HEK293 (cell line): Measurements from ENCODE around the gene RPRD2.

Experiments used
- CTCF ChIA-PET: fragments of 350-600 bp; formaldehyde crosslinking; extraction: SDS; loops from one replicate; lab custom pipeline; 2021; ENCODE audit warnings: antibody characterized with exemption; lab: Yijun Ruan, JAX
- POLR2A ChIA-PET: fragments of 300-600 bp; formaldehyde crosslinking; extraction: SDS; loops from one replicate; lab custom pipeline; 2020; ENCODE audit warnings: antibody characterized with exemption, inconsistent platforms; lab: Yijun Ruan, JAX
- H3K27ac ChIP-seq: fragments of 200-500 bp; sonication (Bioruptor generic); 2 replicates; pipeline ENCODE4 v1.5.1; 2014; ENCODE audit warnings: low read depth, low read length, control low read depth, inconsistent platforms; ENCODE audit errors: extremely low read depth
- H3K36me3 ChIP-seq, 2 experiments: fragments of 200-500 bp in 1 of 2; sonication (Bioruptor generic) in 1 of 2; 1 replicate in 1 of 2; 2 replicates in 1 of 2; pipeline ENCODE4 v1.5.1; 2014 to 2017; ENCODE audit warnings: inconsistent platforms in 2 of 2, low read length in 2 of 2; ENCODE audit not compliant: control insufficient read depth in 2 of 2, insufficient read depth in 1 of 2
- H3K4me1 ChIP-seq: fragments of 200-500 bp; sonication (Bioruptor generic); 2 replicates; pipeline ENCODE4 v1.5.1; 2014; ENCODE audit warnings: mild to moderate bottlenecking, low read length, inconsistent platforms; ENCODE audit not compliant: control insufficient read depth, insufficient read depth
- H3K4me3 ChIP-seq: 2 replicates; pipeline ENCODE4 v1.5.1; 2011; ENCODE audit warnings: low read depth, mild to moderate bottlenecking, control low read depth, low read length, moderate library complexity
- H3K9me3 ChIP-seq: fragments of 200-500 bp; sonication (Bioruptor generic); 2 replicates; pipeline ENCODE4 v1.5.1; 2014; ENCODE audit warnings: low read depth, low read length, inconsistent platforms; ENCODE audit not compliant: control insufficient read depth, insufficient read depth
- PRDM1 ChIP-seq: fragments of 450-650 bp; formaldehyde crosslinking; IDR thresholded peaks from 2 replicates; pipeline ENCODE4; 2016; ENCODE audit warnings: missing biosample characterization, missing genetic modification characterization
- TRIM28 ChIP-seq: IDR thresholded peaks from 2 replicates; pipeline ENCODE4 v1.6.1; 2011; ENCODE audit warnings: low read length, control low read depth, borderline replicate concordance
- TSHZ1 ChIP-seq: fragments of 450-650 bp; formaldehyde crosslinking; IDR thresholded peaks from 2 replicates; pipeline ENCODE4 v1.5.1; 2016; ENCODE audit warnings: missing biosample characterization, missing genetic modification characterization, borderline replicate concordance
- WT1 ChIP-seq: fragments of 450-650 bp; formaldehyde crosslinking; IDR thresholded peaks from 2 replicates; pipeline ENCODE4 v1.5.1; 2016; ENCODE audit warnings: missing biosample characterization, missing genetic modification characterization
- ZNF121 ChIP-seq: fragments of 450-650 bp; formaldehyde crosslinking; IDR thresholded peaks from 2 replicates; pipeline ENCODE4 v1.5.1; 2016; ENCODE audit warnings: missing biosample characterization, missing genetic modification characterization
- ZNF133 ChIP-seq: fragments of 450-650 bp; formaldehyde crosslinking; IDR thresholded peaks from 2 replicates; pipeline ENCODE4 v1.5.1; 2016; ENCODE audit warnings: missing biosample characterization, missing genetic modification characterization
- ZNF350 ChIP-seq: fragments of 450-650 bp; formaldehyde crosslinking; IDR thresholded peaks from 2 replicates; pipeline ENCODE4 v1.5.0; 2017; ENCODE audit warnings: missing biosample characterization, mild to moderate bottlenecking, missing genetic modification characterization
- ZNF513 ChIP-seq: fragments of 450-650 bp; IDR thresholded peaks from 2 replicates; pipeline ENCODE4 v1.5.1; 2018; ENCODE audit warnings: missing biosample characterization, missing genetic modification characterization
- ZNF518A ChIP-seq: fragments of 450-650 bp; formaldehyde crosslinking; conservative IDR thresholded peaks from 2 replicates; pipeline ENCODE4 v1.5.1; 2016; ENCODE audit warnings: low read depth, missing biosample characterization, missing genetic modification characterization
- ZNF521 ChIP-seq: fragments of 450-650 bp; formaldehyde crosslinking; IDR thresholded peaks from 2 replicates; pipeline ENCODE4 v1.5.1; 2017; ENCODE audit warnings: missing biosample characterization, mild to moderate bottlenecking, missing genetic modification characterization
- ZNF529 ChIP-seq: fragments of 450-650 bp; formaldehyde crosslinking; IDR thresholded peaks from 2 replicates; pipeline ENCODE4 v1.5.1; 2017; ENCODE audit warnings: missing genetic modification characterization, missing biosample characterization; ENCODE audit not compliant: insufficient replicate concordance
- ZNF558 ChIP-seq: fragments of 450-650 bp; formaldehyde crosslinking; IDR thresholded peaks from 2 replicates; pipeline ENCODE4 v1.5.1; 2016; ENCODE audit warnings: missing biosample characterization, missing genetic modification characterization
- ZNF600 ChIP-seq: fragments of 450-650 bp; formaldehyde crosslinking; IDR thresholded peaks from 2 replicates; pipeline ENCODE4 v1.5.1; 2016; ENCODE audit warnings: missing biosample characterization, missing genetic modification characterization
- ZNF701 ChIP-seq: fragments of 450-650 bp; formaldehyde crosslinking; IDR thresholded peaks from 2 replicates; pipeline ENCODE4 v1.5.1; 2016; ENCODE audit warnings: missing biosample characterization, missing genetic modification characterization
- ZNF830 ChIP-seq: fragments of 450-650 bp; IDR thresholded peaks from 2 replicates; pipeline ENCODE4 v1.5.0; 2018; ENCODE audit warnings: missing biosample characterization, missing genetic modification characterization, low read depth, mild to moderate bottlenecking, moderate library complexity
- ZSCAN5A ChIP-seq: fragments of 450-650 bp; formaldehyde crosslinking; IDR thresholded peaks from 2 replicates; pipeline ENCODE4 v1.5.1; 2016; ENCODE audit warnings: missing biosample characterization, missing genetic modification characterization

Gene RPRD2

GRCh38 chr1:150404465-150404864, 40.5 kb downstream of the RPRD2 start:
- Histone ChIP-seq H3K36me3 (no peaks in the 10 kb centered on the region), H3K9me3 (no peaks in the 10 kb centered on the region), H3K27ac (no peak overlapping the region), H3K4me1 (peaks cover 2% of the 10 kb centered on the region; the same call in 1 of the 2 replicates), H3K4me3 (no peak overlapping the region)
- POLR2A ChIA-PET, result no interaction called here
- CTCF ChIA-PET, result no interaction called here
- TF ChIP-seq ZNF121 (tag by site-specific recombination) (peak; percentile 54; the same call in 1 of the 2 replicates), ZNF529 (tag by site-specific recombination) (no peak)

GRCh38 chr1:150405660-150406059, 41.7 kb downstream of the RPRD2 start:
- ChIA-PET CTCF (no interaction called here), POLR2A (no interaction called here)
- no peak overlapping the region for H3K4me3 ChIP-seq
- peaks cover 2% of the 10 kb centered on the region; the same call in 1 of the 2 replicates for H3K4me1 ChIP-seq
- H3K9me3 ChIP-seq, result no peaks in the 10 kb centered on the region
- no peak overlapping the region for H3K27ac ChIP-seq
- no peak for TF ChIP-seq WT1
- no peak for TF ChIP-seq PRDM1 (tag by site-specific recombination)
- no peak for TF ChIP-seq TSHZ1 (tag by site-specific recombination)
- no peak for TF ChIP-seq ZNF558
- no peak for TF ChIP-seq ZSCAN5A (tag by site-specific recombination)
- no peak for TF ChIP-seq ZNF513 (tag by site-specific recombination)
- TF ChIP-seq ZNF350 (tag by site-specific recombination), result no peak
- TF ChIP-seq ZNF521 (tag by site-specific recombination), result no peak
- TF ChIP-seq ZNF133, result no peak
- no peak for TF ChIP-seq TRIM28
- TF ChIP-seq ZNF518A (tag by site-specific recombination), result no peak
- no peak for TF ChIP-seq ZNF830 (tag by site-specific recombination)
- TF ChIP-seq ZNF701 (tag by site-specific recombination), result no peak
- TF ChIP-seq ZNF600 (tag by site-specific recombination), result no peak
- no peaks in the 10 kb centered on the region for H3K36me3 ChIP-seq
